Left forelimb (tissue), 1 donor: Measurements from ENCODE around the gene ST8SIA2.

Experiments used
- DNase-seq: peaks from one replicate; pipeline ENCODE4 v3.0.0-alpha.2; 2018; ENCODE audit warnings: low spot score

Gene ST8SIA2

DNA sequence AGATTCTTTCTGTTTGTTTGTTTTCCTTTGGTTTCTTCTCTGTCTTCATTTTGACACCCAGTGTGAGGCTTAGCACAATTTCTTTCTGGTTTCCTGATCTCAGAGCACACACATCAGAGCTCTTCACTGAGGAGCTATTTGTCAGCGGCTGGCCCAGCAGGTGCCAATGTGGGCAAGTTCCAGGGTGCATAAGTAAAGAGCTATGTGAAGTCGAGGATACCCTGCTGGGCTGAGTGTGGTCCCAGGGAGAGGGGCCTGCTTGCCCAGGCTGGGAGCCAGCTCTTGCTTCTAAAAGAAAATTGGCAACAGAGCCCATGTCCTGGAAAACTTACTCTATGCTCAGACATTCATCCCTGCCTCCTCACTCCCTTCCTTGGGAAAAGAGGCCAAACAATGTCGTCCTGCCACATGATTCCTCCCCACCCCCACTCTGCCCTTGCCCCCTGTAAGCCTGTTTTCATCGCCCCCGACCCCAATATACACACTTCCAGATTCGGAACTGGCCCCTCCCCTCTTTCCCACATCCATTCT is 101.2 kb downstream of the ST8SIA2 start:
- DNase-seq: no peak

DNA sequence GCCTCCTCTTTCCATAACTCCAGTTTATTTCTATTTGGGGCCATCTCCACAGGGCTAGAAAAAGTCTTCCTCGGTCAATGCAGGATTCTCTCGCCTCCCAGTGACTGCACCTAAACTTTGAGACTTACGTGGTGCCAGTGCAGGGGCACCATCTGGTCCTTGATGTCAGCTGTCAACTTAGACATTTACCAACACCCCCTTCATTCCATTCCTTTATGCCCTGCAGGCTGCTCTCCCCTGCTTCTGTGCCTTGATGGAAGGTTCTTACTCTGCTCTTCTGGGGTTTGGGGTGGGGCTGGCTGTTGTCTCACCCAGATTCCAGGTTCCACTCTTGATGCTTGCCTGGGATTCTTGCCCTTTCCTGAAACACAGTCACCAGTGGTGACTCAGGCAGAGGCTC is 101.8 kb downstream of the ST8SIA2 start:
- DNase-seq: no peak

DNA sequence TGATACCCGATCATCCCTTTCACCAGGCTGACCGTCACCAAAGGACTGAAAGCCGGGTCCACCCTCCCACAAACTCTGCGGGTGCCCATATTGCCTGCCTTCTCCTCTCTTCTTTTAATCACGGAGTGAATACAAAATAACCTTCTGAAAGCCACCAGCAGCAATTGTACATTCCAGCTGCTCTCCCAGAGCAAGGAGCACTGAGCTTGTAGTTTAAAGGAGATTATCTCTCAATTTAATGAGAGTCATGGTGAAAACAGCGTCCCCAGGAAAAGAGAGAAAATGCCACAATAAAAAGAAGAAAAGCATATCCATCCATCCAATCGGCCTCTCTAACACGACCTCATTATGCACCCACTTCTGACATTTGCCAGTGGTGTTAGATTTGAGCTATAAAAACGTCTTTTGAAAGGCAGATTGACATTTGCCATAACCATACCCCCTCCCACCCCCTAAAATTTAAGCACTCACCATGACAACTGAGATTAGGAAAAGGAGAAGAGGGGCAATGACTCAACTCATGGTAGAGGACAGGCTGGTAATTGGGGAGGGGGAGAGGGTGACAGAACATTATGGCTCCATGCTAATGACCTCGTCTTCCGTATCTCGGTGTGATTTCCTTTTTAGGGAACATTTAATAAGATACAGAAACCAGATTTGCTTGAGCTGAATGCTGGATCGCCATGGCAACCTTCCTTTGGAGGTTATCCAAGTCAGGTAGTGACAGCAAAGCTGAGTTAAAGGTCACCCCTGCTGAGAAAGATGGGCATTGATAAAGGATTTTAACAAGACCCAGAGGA is 106.2 kb downstream of the ST8SIA2 start:
- no peak for DNase-seq

DNA sequence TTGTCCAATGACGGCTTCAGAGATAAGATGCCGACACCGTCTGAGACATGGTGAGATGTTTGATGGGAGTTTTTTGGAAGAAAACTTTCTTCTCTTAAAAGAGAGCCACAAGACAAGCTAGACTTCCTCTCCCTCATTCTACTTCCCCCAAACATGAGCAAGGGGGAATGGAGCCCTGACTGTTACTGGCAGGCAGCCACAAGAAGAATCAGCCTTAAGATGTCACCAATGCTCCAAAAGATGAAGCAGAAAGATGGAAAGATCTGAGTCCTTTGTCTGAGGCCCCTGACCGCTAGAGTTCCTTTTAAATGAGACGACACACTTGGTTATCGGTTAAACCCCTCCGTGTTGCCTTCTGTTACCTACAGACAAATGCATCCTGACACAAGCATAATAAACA is 108.7 kb downstream of the ST8SIA2 start:
- DNase-seq: no peak

DNA sequence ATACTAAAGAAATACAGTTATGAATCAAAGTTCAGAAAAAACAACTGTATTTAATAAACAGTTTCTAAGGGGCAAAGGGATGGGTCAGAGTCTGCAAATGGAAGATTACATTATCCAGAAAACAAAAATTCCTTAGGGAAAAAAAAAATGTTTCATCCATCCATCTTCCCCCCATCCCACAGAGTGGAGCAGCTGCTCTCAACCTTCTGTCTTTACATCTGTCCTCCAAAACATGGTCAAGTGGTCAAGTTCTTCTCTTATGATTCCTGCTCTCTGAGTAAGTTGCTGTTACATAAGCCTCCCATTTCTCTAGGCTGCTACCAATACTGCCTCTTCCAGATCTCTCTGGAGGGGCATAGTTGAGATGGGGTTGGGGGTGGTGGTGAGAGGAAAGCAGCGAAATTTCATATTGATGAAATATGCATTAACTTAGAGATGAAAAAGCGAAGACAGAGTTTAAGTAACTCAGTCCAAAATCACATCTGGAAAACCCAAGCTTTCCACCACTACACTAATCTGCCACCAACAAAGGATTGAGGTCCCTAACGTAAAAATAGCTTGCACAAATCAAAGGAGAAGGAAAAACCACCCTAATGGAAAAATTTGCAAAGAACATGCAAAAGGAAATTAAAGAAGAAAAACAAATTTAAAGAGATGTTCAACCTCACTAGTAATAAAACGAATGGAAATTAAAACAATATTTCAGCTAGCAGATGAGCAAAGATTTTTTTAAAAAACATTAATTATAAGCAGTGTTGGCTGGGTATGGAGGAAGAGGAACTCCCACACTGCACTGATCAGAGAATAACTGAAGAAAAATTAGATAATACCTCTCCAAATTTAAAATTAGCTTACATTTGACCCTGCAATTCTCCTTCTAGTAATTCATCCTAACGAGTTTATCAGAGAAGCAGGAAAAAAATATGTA is 109.5 kb downstream of the ST8SIA2 start:
- no peak for DNase-seq

DNA sequence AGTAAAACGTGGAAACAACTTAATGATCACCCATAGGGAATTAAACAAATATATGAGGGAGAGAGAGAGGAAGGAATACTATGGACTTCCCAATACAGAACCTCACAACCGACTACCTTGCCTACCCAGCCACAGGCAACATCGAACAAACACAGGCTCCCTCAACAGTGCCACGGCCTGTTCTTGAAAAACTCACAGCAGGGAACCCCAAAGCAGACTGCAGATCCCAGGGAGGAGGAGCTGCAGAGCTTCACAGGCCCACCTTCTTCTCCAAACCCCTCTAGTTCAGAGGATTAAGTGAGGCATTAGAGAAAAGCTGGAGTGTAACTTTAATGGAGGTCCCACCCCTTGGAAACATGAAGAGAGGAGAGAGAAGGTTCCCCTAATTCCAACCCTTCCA is 110.2 kb downstream of the ST8SIA2 start:
- DNase-seq: no peak

DNA sequence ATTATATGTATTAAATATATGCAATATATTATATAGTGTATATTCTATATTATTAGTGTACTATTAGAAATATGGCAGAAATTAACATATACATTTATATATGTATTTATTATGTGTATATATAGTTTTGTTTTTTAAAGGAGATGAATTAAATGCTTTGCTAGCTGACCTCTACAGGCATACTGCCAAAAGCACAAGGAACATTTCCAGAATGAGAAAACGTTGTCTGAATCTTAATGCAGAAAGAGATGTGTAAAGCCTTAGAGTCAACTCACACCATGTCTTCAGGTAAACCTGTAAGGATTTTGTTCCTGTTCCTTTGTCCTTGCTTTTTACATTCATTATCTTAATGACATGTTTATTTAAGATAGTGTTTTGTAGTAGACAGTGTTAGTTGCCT is 111.9 kb downstream of the ST8SIA2 start:
- DNase-seq: no peak

DNA sequence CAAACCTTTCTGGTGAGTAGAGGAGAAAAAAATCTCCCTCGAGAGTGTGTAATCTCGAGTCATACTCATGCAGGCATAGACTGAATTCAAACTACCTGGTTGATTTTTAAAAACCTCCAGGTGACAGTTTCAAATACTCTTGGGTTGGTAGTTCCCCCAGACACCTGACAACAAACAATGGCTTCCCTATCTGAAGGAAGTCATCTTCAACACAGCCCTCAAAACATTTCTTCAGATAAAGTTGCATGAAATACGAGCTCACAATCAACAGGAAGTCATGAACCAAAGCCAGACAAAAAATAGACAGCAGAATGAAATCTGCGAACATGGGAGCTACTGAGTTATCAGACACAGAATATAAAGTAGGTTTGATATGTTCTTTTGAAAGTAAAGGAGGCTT is 112.8 kb downstream of the ST8SIA2 start:
- DNase-seq: no peak

DNA sequence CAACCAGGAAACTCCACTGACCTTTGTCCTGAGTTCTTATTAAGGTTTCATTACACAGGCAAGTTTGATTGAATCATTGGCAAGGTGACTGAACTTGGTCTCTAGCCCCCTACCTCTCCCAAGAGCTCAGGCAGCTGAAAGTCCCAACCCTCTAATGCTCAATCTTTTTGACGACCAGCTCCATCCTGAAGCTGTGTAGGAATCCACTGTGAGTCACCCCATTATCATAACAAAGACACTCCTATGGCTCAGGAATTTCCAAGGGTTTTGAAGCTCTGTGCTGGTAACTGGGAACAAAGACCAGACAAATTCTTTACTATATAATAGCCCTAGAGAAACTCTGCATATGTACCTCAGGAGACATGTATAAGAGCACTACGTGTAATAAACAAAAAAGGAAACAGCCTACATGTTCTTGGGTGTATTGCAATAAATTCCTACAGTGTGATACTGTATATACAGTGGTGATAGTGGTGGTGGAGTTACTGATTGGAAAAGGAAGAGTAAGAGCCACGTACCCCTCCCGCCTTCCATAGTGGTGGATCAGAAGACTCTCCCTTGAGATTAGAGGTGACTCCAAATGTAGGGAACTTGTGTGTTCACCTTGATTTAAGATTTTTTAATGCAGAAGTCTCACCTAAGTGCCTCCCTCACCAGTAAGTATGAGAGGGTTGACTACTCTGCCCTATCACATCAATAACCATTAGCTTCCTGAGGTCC is 116.6 kb downstream of the ST8SIA2 start:
- no peak for DNase-seq
